GM19324 (cell line): Measurements from ENCODE around the gene RAI2.
A peak's percentile ranks its signal among the peaks of the same experiment; 100 is the strongest.
"Not testable (repeated sequence)": the region's sequence is repeated elsewhere in the genome, so short reads cannot be mapped to it uniquely, and the experiment has no call there.

Source experiments
- ATAC-seq: cut with Tn5 transposase; IDR thresholded peaks from one replicate; pipeline ENCODE4 v1.9.1; 2021; ENCODE audit warnings: mild to moderate bottlenecking, moderate library complexity; ENCODE audit not compliant: unreplicated experiment, low FRiP score

RAI2 gene

GRCh38 chrX:17788439-17788838 is 72.7 kb downstream of the RAI2 start:
- no peak for ATAC-seq

DNA sequence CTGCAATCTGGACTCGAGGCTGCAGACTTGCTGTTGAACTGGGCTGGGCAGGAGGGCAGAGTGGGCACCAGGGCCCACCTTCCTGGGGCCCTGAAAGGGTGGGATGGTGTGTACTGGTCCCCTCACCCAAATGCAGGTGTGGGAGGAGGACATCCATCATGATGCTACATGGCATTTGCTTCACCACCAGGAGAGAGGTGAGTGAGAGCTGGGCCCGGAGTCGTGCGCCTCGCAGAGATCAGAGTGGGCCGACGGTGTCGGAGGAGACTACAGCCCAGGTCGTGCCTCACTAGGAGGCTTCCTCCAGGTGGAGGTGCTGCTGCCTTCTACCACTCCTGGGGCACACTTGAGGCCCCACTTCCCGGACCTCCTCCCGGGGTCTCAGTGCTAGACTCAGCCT is 73.5 kb downstream of the RAI2 start:
- no peak for ATAC-seq

DNA sequence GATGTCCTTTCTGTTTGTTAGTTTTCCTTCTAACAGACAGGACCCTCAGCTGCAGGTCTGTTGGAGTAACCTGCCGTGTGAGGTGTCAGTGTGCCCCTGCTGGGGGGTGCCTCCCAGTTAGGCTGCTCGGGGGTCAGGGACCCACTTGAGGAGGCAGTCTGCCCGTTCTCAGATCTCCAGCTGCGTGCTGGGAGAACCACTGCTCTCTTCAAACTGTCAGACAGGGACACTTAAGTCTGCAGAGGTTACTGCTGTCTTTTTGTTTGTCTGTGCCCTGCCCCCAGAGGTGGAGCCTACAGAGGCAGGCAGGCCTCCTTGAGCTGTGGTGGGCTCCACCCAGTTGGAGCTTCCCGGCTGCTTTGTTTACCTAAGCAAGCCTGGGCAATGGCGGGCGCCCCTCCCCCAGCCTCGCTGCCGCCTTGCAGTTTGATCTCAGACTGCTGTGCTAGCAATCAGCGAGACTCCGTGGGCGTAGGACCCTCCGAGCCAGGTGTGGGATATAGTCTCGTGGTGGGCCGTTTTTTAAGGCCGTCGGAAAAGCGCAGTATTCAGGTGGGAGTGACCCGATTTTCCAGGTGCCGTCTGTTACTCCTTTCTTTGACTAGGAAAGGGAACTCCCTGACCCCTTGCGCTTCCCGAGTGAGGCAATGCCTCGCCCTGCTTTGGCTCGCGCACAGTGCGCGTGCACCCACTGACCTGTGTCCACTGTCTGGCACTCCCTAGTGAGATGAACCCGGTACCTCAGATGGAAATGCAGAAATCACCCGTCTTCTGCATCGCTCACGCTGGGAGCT is 74.3 kb downstream of the RAI2 start:
- not testable (repeated sequence) for ATAC-seq

DNA sequence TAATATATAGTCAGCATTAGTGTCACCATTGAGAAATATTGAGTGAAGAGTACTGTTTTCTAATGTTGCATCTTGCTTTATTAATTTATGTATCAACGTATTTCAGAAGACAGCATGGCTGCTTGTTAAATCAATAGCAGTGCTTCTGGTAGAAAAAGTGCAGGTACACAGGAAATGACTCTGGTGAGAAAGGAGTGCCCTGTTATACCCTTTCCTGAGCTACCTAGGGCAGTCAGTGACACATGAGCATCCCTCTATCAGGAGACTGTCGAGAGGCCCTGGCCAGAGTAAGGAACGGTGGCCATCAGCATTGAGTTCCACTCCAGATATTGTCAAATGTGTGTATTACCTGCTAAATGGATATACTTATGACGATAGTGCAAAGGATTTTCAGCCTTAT is 81.7 kb downstream of the RAI2 start:
- no peak for ATAC-seq

DNA sequence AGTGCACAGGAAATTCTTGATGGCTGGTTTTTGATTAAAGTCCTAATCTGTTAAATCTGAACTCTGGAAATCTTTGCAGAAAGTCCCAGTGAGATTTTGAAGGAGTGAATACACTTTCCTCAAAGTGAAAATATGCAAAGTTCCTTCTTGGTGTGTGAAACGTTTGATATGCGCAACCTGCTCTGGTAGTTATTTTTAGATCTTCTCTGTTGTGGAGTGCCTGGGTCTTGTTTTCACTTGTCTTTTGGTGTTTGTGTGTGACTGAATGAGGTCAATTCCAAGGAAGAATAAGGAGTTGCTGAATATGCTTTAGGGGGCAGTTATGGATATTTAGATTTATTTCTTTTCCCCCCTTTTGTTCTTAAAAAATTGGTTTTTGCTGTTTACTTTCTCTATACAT is 82.1 kb downstream of the RAI2 start:
- ATAC-seq, result no peak

GRCh38 chrX:17774053-17774452 is 87.0 kb downstream of the RAI2 start:
- ATAC-seq, result no peak

DNA sequence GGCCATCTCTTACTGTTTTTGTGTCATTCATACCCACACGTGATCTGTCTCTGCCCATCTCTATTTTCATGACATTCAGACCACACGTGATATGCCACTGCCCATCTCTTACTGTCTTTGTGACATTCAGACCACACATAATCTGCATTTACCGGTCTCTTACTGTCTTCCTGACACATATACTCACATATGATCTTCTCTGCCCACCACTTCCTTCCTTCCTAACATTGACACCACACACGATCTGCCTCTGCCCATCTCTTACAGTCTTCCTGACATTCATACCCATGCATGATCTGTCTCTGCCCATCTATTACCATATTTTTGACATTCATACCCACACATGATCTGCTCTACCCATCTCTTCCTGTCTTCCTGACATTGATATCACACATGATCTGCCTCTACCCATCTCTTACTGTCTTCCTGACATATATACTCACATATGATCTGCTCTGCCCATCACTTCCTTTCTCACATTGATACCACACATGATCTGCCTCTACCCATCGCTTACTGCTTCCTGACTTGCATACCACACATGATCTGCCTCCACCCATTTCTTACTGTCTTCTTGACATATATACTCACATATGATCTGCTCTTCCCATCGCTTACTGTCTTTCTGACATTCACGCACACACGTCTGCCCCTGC is 87.7 kb downstream of the RAI2 start:
- no peak for ATAC-seq

GRCh38 chrX:17769701-17770269 is 91.3 kb downstream of the RAI2 start:
- no peak for ATAC-seq

DNA sequence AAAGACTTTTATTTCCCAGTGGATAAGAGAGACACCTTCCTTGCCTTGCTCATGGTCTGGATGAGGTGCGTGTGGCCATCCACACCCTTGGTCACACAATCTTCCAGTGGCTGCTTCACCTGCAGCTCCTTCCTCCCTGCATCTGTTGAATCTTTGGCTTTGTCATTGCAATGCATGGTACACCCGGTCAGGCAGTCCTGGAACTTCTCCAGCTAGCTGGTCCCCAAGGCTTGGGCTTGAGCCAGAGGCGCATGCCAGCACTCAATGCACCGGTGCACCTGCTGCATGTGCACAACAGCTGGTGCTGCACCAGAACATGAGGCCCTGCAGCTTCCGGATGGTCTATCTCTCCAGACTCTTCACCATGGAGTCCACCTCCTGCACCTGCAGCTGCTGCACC is 92.1 kb downstream of the RAI2 start:
- no peak for ATAC-seq

GRCh38 chrX:17767734-17768133 is 93.4 kb downstream of the RAI2 start:
- no peak for ATAC-seq

GRCh38 chrX:17759990-17760389 is 101.1 kb downstream of the RAI2 start:
- ATAC-seq, result no peak

DNA sequence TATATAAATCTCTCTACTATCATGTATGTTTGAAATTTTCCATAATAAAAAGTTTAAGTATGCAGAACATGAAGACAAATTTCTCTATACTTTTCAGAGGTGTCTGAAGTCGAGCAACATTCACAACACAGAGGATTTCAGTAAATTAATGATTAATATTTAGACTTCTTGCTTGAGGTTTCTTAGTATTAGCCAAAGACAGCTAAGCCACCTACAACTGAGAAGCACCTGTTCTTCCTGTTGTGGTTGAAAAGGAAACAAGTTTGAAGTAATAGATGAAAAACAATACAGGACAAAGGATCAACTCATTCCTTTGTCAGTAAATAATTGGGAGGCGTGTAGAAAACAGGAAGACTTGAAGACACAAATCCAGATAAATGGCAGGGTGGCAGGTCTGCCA is 102.7 kb downstream of the RAI2 start:
- ATAC-seq, result peak; percentile 71

GRCh38 chrX:17750436-17750835 is 110.7 kb downstream of the RAI2 start:
- no peak for ATAC-seq
